Breast epithelium (tissue), 4 donors: ENCODE measurements around the gene HMOX2. TPM values are rescaled to one million over a fixed set of nuclear protein-coding genes. Genes with fewer than 3 reads are reported as not detected.
A peak's percentile ranks its signal among the peaks of the same experiment; 100 is the strongest.

Experiments used
- DNase-seq, 2 donors: peaks; one replicate each; pipeline ENCODE4 v3.0.0-alpha.2; 2019; ENCODE audit warnings: low spot score in 2 of 2
- H3K27ac ChIP-seq, 2 donors: fragments of 200-600 bp; sonication (generic) in 1 of 2; one replicate each; pipeline ENCODE4 v1.5.1; 2016 to 2019; ENCODE audit warnings: mild to moderate bottlenecking in 1 of 2
- H3K27me3 ChIP-seq, 2 donors: fragments of 200-600 bp; sonication (generic) in 1 of 2; one replicate each; pipeline versions ENCODE4 v1.5.1 to v1.6.0; 2017 to 2019; ENCODE audit warnings: control low read depth in 1 of 2, mild to moderate bottlenecking in 1 of 2
- H3K36me3 ChIP-seq: fragments of 200-600 bp; one replicate; pipeline ENCODE4 v1.5.1; 2019
- H3K4me1 ChIP-seq, 2 donors: fragments of 200-600 bp; sonication (generic); one replicate each; pipeline ENCODE4 v1.5.1; 2016 to 2019; ENCODE audit warnings: control low read depth in 1 of 2
- H3K4me3 ChIP-seq, 3 donors: fragments of 200-600 bp; sonication (generic); 1 replicate in 2 of 3; 2 replicates in 1 of 3; pipeline ENCODE4 v1.5.1; 2016 to 2019; ENCODE audit warnings: mild to moderate bottlenecking in 3 of 3, moderate library complexity in 2 of 3
- H3K9me3 ChIP-seq, 2 donors: fragments of 200-600 bp; sonication (generic) in 1 of 2; one replicate each; pipeline ENCODE4 v1.5.1; 2016 to 2019; ENCODE audit warnings: control low read depth in 1 of 2
- POLR2A ChIP-seq: fragments of 450-650 bp; IDR thresholded peaks from one replicate; pipeline ENCODE4 v1.6.1; 2016; ENCODE audit warnings: antibody characterized with exemption, mild to moderate bottlenecking, moderate library complexity
- POLR2AphosphoS5 ChIP-seq, 3 donors: sonication (generic); formaldehyde crosslinking; IDR thresholded peaks; one replicate each; pipeline ENCODE4 v1.6.1; 2017; ENCODE audit warnings: antibody characterized with exemption in 3 of 3
- intact Hi-C: fragments of 100-400 bp; cut with DNase I; formaldehyde crosslinking; loops from one replicate; pipeline ENCODE4 v1.15.1; 2023; ENCODE audit warnings: low total_unique reads
- total RNA-seq, 3 donors: library from RNA; depleted of rRNA; stranded (reverse); fragments of >200 nt; gene quantifications; one replicate each; pipeline ENCODE4 v1.1.0, GENCODE V29; 2016
- TF ChIP-seq, protein P1 (sequence below), 3 donors: fragments of 450-650 bp; IDR thresholded peaks; one replicate each; pipeline ENCODE4 v1.5.1; 2016 to 2017; ENCODE audit warnings: antibody characterized with exemption in 3 of 3, mild to moderate bottlenecking in 3 of 3, moderate library complexity in 3 of 3

The HMOX2 gene
- total RNA-seq, 3 donors from 2014 or later = 53.6 to 87.7 (median 65.9) TPM

DNA sequence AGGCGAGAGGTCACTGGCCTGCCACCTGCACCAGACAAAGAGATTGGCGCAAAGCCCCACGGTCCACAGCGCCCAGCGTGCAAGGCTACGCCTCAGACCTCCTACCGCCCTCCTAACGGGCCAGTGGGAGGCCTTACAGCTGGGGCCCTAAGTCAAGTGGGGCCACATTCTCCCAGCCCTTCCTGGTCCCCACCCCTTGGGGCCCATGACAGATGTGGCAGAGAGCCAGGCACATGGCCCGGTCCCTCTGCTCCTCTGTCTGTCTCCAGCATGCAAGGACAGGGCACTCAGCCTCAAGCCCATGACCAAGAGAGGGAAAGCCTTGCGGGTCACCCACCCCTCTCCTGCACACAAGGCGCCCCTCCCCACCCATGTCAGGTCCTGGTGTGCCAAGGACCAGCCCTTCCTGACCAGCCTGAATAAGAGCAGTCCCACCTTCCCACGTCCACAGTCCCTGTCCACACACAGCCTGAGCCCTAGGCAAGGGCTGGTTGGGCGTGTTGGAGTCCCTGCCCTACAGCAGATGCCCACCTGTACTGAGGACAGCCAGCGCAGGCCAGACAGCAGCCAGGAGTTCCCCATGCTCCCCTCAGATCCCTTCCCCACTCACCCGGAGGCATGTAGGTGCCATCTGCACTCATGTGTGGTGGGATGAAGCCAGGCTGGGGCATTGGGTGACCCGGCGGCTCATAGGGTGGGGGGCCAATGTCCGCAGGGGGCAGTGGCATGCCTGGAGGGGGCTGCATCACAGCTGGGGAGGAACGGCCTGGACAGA lies 37.1 kb downstream of the HMOX2 start:
- TF ChIP-seq, protein P1, sequence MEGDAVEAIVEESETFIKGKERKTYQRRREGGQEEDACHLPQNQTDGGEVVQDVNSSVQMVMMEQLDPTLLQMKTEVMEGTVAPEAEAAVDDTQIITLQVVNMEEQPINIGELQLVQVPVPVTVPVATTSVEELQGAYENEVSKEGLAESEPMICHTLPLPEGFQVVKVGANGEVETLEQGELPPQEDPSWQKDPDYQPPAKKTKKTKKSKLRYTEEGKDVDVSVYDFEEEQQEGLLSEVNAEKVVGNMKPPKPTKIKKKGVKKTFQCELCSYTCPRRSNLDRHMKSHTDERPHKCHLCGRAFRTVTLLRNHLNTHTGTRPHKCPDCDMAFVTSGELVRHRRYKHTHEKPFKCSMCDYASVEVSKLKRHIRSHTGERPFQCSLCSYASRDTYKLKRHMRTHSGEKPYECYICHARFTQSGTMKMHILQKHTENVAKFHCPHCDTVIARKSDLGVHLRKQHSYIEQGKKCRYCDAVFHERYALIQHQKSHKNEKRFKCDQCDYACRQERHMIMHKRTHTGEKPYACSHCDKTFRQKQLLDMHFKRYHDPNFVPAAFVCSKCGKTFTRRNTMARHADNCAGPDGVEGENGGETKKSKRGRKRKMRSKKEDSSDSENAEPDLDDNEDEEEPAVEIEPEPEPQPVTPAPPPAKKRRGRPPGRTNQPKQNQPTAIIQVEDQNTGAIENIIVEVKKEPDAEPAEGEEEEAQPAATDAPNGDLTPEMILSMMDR (IDR thresholded peaks at IDR 0.05) = no peak
- Histone ChIP-seq H3K27me3 (no peaks in the 10 kb centered on the region), H3K36me3 (peaks cover 7% of the 10 kb centered on the region), H3K27ac (peak overlapping the region in 1 of 2 donors; percentile 23), H3K4me3 (no peak overlapping the region), H3K4me1 (peaks cover 0 to 7% of the 10 kb centered on the region in 2 donors), H3K9me3 (no peaks in the 10 kb centered on the region)
- DNase-seq = no peak
- intact Hi-C loops = no loop called here

DNA sequence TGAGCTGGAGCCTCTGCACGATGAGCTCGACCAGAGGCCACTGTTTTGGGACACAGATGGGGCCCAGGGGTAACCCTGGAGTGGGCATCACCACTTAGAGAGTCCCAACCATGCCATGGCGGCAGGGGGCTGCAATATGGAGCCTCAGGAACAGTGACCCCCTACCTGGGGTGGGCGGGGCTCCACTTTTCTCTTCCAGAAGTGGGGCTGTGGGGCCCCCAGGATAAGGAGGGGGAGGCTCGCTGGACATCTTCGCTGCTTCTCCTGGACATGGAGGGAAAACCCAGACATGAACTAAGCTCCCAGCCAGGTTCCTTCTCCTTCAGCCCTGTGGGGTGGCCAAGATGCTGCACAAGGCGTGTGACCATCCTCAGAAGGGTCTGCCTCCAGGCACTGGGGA lies 37.7 kb downstream of the HMOX2 start:
- peak overlapping the region; percentile 58 to 78 for H3K27ac ChIP-seq
- no peaks in the 10 kb centered on the region for H3K9me3 ChIP-seq
- peaks cover under 1% of the 10 kb centered on the region for H3K36me3 ChIP-seq
- H3K4me3 ChIP-seq = no peak overlapping the region
- TF ChIP-seq, protein P1 (IDR thresholded peaks at IDR 0.05) = no peak
- TF ChIP-seq POLR2A (no peak), POLR2AphosphoS5 (IDR thresholded peaks at IDR 0.05) (no peak)
- intact Hi-C loops = no loop called here
- DNase-seq = no peak
- peaks cover 0 to 7% of the 10 kb centered on the region in 2 donors for H3K4me1 ChIP-seq
- H3K27me3 ChIP-seq = no peaks in the 10 kb centered on the region

DNA sequence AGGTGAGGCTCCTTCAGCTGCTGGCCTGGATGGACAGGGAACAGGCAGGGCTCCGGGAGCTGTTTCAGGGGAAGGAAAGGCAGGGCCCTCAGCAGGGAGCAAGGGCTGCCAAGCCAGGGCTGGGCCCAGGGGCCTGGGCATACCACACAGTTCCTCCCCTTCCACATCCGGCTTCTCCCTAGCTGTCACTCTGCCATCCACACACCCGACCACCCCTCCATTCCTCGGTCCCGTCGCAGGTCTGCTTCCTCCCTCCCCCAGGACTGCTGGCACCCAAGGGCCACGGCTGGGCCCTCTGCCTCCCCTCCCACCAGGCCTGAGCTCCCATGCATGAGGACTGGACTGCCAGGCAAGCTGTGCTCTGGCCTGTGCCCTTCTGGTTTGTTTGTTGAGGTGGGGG lies 38.4 kb downstream of the HMOX2 start:
- Histone ChIP-seq H3K27ac (peak overlapping the region; percentile 58 to 78), H3K4me1 (peaks cover 0 to 7% of the 10 kb centered on the region in 2 donors), H3K27me3 (no peaks in the 10 kb centered on the region), H3K36me3 (no peaks in the 10 kb centered on the region), H3K4me3 (no peak overlapping the region), H3K9me3 (no peaks in the 10 kb centered on the region)
- no peak for TF ChIP-seq POLR2AphosphoS5 (IDR thresholded peaks at IDR 0.05)
- TF ChIP-seq POLR2A = no peak
- TF ChIP-seq, protein P1 (IDR thresholded peaks at IDR 0.05) = no peak
- intact Hi-C loops = no loop called here
- DNase-seq = no peak

DNA sequence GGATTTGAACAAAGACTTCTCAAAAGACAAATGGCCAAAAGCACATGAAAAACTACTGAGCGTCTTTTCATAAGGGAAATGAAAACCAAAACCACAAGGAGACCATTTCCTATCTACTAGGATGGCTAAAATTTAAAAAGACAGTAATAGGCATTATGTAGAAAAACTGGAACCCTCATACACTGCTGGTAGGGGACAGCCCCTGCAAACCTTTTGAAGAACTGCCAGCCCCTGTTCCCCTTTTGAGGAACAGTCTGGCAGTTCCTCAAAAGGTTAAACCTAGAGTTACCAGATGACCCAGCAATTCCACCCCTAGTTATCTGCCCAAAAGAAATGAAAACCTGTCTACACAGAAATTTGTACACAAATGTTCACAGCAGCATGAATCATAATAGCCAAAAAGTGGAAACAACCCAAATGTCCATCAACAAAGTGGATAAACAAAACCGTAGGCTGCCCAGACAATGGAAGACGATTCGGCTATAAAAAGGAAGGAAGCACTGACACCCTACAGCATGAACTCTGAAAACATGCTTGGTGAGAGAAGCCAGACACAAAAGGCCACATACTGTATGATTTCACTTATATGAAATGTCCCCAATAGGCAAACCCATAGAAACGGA lies 39.5 kb downstream of the HMOX2 start:
- TF ChIP-seq POLR2AphosphoS5 (IDR thresholded peaks at IDR 0.05) (no peak), POLR2A (no peak)
- TF ChIP-seq, protein P1 (IDR thresholded peaks at IDR 0.05) = no peak
- no peaks in the 10 kb centered on the region for H3K9me3 ChIP-seq
- H3K27me3 ChIP-seq = no peaks in the 10 kb centered on the region
- no peak overlapping the region for H3K4me3 ChIP-seq
- DNase-seq = no peak
- H3K36me3 ChIP-seq = no peaks in the 10 kb centered on the region
- H3K27ac ChIP-seq = peak overlapping the region in 1 of 2 donors; percentile 58
- H3K4me1 ChIP-seq = peaks cover 0 to 7% of the 10 kb centered on the region in 2 donors
- intact Hi-C loops = no loop called here
